CD14-positive monocyte (primary cell): ENCODE data around the gene PTTG1IP. TPM values are rescaled to one million over a fixed set of nuclear protein-coding genes. Genes with fewer than 3 reads are reported as not detected.

Source experiments
- DNase-seq, 3 donors: peaks; one replicate each; pipeline ENCODE4 v3.0.0-alpha.2; 2011 to 2022
- H2AFZ ChIP-seq: 2 replicates; pipeline ENCODE4 v1.6.0; 2012; ENCODE audit warnings: mild to moderate bottlenecking, low read depth, low read length, inconsistent platforms; ENCODE audit not compliant: insufficient read depth, poor library complexity, severe bottlenecking
- H3K27ac ChIP-seq, 2 donors: 1 replicate in 1 of 2; 2 replicates in 1 of 2; pipeline ENCODE4 v1.5.1; 2012 to 2013; ENCODE audit warnings: low read length in 2 of 2, control low read depth in 1 of 2, inconsistent platforms in 1 of 2, low read depth in 1 of 2, mild to moderate bottlenecking in 1 of 2
- H3K27me3 ChIP-seq, 2 donors: one replicate each; pipeline versions ENCODE4 v1.6.0 to v1.6.1; 2011 to 2013; ENCODE audit warnings: low read length in 2 of 2; ENCODE audit not compliant: control insufficient read depth in 2 of 2, insufficient read depth in 2 of 2
- H3K36me3 ChIP-seq, 2 donors: replicated peaks in 1 of 2; 1 replicate in 1 of 2; 2 replicates in 1 of 2; pipeline versions ENCODE4 v1.5.1 to v1.6.1; 2012 to 2013; ENCODE audit warnings: low read length in 2 of 2, control low read depth in 1 of 2, inconsistent platforms in 1 of 2, mild to moderate bottlenecking in 1 of 2; ENCODE audit not compliant: insufficient read depth in 2 of 2, control insufficient read depth in 1 of 2
- H3K4me1 ChIP-seq, 2 donors: 1 replicate in 1 of 2; 2 replicates in 1 of 2; pipeline versions ENCODE4 v1.5.1 to v1.6.1; 2012 to 2013; ENCODE audit warnings: low read length in 2 of 2, control low read depth in 1 of 2, inconsistent platforms in 1 of 2, mild to moderate bottlenecking in 1 of 2, moderate library complexity in 1 of 2; ENCODE audit not compliant: insufficient read depth in 2 of 2, control insufficient read depth in 1 of 2
- H3K4me2 ChIP-seq: replicated peaks from 2 replicates; pipeline ENCODE3; 2012; ENCODE audit warnings: low read length, moderate library complexity, mild to moderate bottlenecking; ENCODE audit not compliant: poor library complexity, severe bottlenecking; ENCODE audit errors: extremely low read depth
- H3K4me3 ChIP-seq, 3 experiments: fragments of 200-600 bp in 1 of 3; sonication (generic) in 1 of 3; replicated peaks in 1 of 3; 1 replicate in 2 of 3; 2 replicates in 1 of 3; pipeline ENCODE4 v1.5.1; 2011 to 2013; ENCODE audit warnings: low read length in 3 of 3, mild to moderate bottlenecking in 3 of 3, control low read depth in 2 of 3, low read depth in 2 of 3, inconsistent platforms in 1 of 3, moderate library complexity in 1 of 3
- H3K79me2 ChIP-seq: 2 replicates; pipeline ENCODE4 v1.6.0; 2012; ENCODE audit warnings: mild to moderate bottlenecking, control low read depth, inconsistent platforms, low read length, moderate library complexity; ENCODE audit not compliant: insufficient read depth
- H3K9ac ChIP-seq: 2 replicates; pipeline ENCODE4 v1.6.0; 2017; ENCODE audit warnings: low read length, mild to moderate bottlenecking; ENCODE audit not compliant: insufficient read depth, poor library complexity, severe bottlenecking
- H3K9me3 ChIP-seq, 2 donors: replicated peaks in 1 of 2; 1 replicate in 1 of 2; 2 replicates in 1 of 2; pipeline versions ENCODE4 v1.5.1 to v1.6.1; 2012 to 2013; ENCODE audit warnings: low read length in 2 of 2, control low read depth in 1 of 2; ENCODE audit not compliant: control insufficient read depth in 1 of 2, insufficient read depth in 1 of 2
- H4K20me1 ChIP-seq: 2 replicates; pipeline ENCODE4 v1.6.0; 2012; ENCODE audit warnings: mild to moderate bottlenecking, low read length, control low read depth, moderate library complexity; ENCODE audit not compliant: insufficient read depth
- H3K27ac Mint-ChIP-seq, 7 donors: one replicate each; pipeline ENCODE4 v1.8.0; 2020; ENCODE audit warnings: mild to moderate bottlenecking in 7 of 7, mixed read lengths in 7 of 7, moderate library complexity in 6 of 7, inconsistent platforms in 2 of 7
- H3K27me3 Mint-ChIP-seq, 3 donors: one replicate each; pipeline ENCODE4 v1.8.0; 2021 to 2022; ENCODE audit warnings: low read depth in 3 of 3, mild to moderate bottlenecking in 3 of 3, mixed read lengths in 3 of 3, moderate library complexity in 3 of 3, inconsistent platforms in 1 of 3
- H3K36me3 Mint-ChIP-seq, 2 donors: one replicate each; pipeline ENCODE4 v1.8.0; 2020; ENCODE audit warnings: mixed read lengths in 2 of 2, inconsistent platforms in 1 of 2, mild to moderate bottlenecking in 1 of 2
- H3K4me1 Mint-ChIP-seq: one replicate; pipeline ENCODE4 v1.8.0; 2020; ENCODE audit warnings: mild to moderate bottlenecking, mixed read lengths
- H3K4me3 Mint-ChIP-seq, 2 donors: one replicate each; pipeline ENCODE4 v1.8.0; 2020; ENCODE audit warnings: mild to moderate bottlenecking in 2 of 2, mixed read lengths in 2 of 2, moderate library complexity in 1 of 2
- H3K9me3 Mint-ChIP-seq, 7 donors: one replicate each; pipeline ENCODE4 v1.8.0; 2020 to 2022; ENCODE audit warnings: mixed read lengths in 7 of 7, mild to moderate bottlenecking in 6 of 7, moderate library complexity in 6 of 7, inconsistent platforms in 2 of 7
- WGBS: methylation state at CpG from one replicate; pipeline ENCODE4 v1.1.5; 2013; ENCODE audit warnings: missing lambda C conversion rate; ENCODE audit not compliant: insufficient coverage; 5-methylcytosine and 5-hydroxymethylcytosine counted together
- intact Hi-C, 2 donors: fragments of 100-400 bp; cut with micrococcal nuclease; formaldehyde crosslinking; loops; one replicate each; pipeline versions ENCODE4 v1.15.0 to v1.15.1; 2023
- polyA plus RNA-seq, 3 donors: library from polyadenylated mRNA; depleted of rRNA in 1 of 3; unstranded in 2 of 3; stranded (reverse) in 1 of 3; fragments of 300-500 nt in 2 of 3; fragments of >200 nt in 1 of 3; fragmentation: Illumina TruSeq in 2 of 3; gene quantifications; 1 replicate in 2 of 3; 2 replicates in 1 of 3; pipeline ENCODE4 v1.2.3, GENCODE V29; 2012 to 2021
- TF ChIP-seq, protein P1 (sequence below): fragments of 200-600 bp; IDR thresholded peaks from one replicate; pipeline ENCODE4 v1.8.0; 2022; ENCODE audit warnings: antibody characterized with exemption, mild to moderate bottlenecking

Gene PTTG1IP
- polyA plus RNA-seq, 3 donors = 118 to 238 (median 206) TPM

DNA sequence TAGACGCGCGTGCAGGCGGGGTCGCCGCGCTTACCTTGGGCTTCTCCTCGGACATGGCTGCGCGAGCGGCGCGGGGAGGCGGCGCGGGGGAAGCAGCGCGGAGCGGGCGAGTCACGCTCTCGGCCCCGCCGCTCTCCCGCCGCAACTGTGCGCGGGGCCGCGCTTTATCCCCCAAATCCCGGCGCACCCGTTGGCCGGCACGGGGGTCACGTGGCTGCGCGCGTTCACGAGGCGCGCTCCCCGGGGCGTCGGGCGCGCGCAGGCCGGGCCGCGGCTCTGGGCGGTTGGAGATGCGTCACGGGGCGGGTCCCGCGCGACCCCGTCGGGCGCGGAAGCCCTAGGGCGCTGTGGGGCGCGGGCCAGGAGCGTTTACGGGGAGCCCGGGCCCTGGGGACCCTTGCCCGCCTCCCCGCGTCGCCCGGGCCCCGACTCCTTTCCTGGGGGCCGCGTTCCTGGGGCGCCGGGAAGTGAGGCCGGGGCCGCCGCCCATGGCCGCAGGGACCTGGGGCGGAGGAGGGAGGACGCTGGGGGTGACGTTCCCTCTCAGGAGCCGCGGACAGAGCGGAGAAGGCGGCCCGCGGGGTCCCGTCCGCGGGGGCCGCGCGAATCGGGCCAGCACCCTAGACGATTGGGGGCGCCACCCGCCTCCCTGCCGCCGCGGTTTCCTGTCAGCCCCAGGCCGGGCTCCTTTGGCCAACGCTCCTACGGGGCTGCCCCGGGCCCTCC is 55.4 kb downstream of the PTTG1IP start, which contains the start of gene SUMO3:
Gene SUMO3, minus strand, starts transcription at position 149 of the 726 bp plus-strand sequence. Its CDS starts 94 bp downstream, at position 55.
- peaks cover 20 to 36% of the 10 kb centered on the region in 2 donors for H3K9me3 ChIP-seq
- TF ChIP-seq, protein P1, sequence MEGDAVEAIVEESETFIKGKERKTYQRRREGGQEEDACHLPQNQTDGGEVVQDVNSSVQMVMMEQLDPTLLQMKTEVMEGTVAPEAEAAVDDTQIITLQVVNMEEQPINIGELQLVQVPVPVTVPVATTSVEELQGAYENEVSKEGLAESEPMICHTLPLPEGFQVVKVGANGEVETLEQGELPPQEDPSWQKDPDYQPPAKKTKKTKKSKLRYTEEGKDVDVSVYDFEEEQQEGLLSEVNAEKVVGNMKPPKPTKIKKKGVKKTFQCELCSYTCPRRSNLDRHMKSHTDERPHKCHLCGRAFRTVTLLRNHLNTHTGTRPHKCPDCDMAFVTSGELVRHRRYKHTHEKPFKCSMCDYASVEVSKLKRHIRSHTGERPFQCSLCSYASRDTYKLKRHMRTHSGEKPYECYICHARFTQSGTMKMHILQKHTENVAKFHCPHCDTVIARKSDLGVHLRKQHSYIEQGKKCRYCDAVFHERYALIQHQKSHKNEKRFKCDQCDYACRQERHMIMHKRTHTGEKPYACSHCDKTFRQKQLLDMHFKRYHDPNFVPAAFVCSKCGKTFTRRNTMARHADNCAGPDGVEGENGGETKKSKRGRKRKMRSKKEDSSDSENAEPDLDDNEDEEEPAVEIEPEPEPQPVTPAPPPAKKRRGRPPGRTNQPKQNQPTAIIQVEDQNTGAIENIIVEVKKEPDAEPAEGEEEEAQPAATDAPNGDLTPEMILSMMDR = no peak
- peaks cover 10 to 13% of the 10 kb centered on the region in 2 donors for H3K36me3 ChIP-seq
- peaks cover 11 to 25% of the 10 kb centered on the region in 2 donors for H3K4me1 ChIP-seq
- peaks cover 6 to 25% of the 10 kb centered on the region in 2 donors for H3K36me3 Mint-ChIP-seq
- WGBS = under 1% methylated on average over 107 of the region's 108 CpGs
- peak within 1 kb of the TSS; percentile 51 to 79 (median 70) for H3K4me3 ChIP-seq
- H3K27me3 Mint-ChIP-seq = peaks cover 3 to 7% (median 3%) of the 10 kb centered on the region in 3 donors
- H3K4me3 Mint-ChIP-seq = peak within 1 kb of the TSS; percentile 67 to 68
- H4K20me1 ChIP-seq = peaks cover 45% of the 10 kb centered on the region
- peak within 1 kb of the TSS in 1 of 2 donors; percentile 91 for H3K27ac ChIP-seq
- peak; percentile 80 to 91 (median 87) for DNase-seq
- intact Hi-C loops = loop anchor here (2.0 to 10.0 kb wide), 9 partner anchors 17 to 819 kb away; partner anchors contain the start of genes CFAP410 (in 2 of the 2), PTTG1IP (in 2 of the 2), LRRC3 (in 1 of the 2) and UBE2G2 (in 1 of the 2)
- H2AFZ ChIP-seq = peak within 1 kb of the TSS; percentile 83
- no peaks in the 10 kb centered on the region for H3K27me3 ChIP-seq
- H3K4me2 ChIP-seq = peak within 1 kb of the TSS; percentile 89
- peaks cover 20% of the 10 kb centered on the region for H3K4me1 Mint-ChIP-seq
- H3K9ac ChIP-seq = peak within 1 kb of the TSS; percentile 95
- peaks cover 16 to 43% (median 38%) of the 10 kb centered on the region in 7 donors for H3K9me3 Mint-ChIP-seq
- peak within 1 kb of the TSS in 4 of 7 donors; percentile 16 to 78 (median 50) for H3K27ac Mint-ChIP-seq
- H3K79me2 ChIP-seq = peaks cover 45% of the 10 kb centered on the region

DNA sequence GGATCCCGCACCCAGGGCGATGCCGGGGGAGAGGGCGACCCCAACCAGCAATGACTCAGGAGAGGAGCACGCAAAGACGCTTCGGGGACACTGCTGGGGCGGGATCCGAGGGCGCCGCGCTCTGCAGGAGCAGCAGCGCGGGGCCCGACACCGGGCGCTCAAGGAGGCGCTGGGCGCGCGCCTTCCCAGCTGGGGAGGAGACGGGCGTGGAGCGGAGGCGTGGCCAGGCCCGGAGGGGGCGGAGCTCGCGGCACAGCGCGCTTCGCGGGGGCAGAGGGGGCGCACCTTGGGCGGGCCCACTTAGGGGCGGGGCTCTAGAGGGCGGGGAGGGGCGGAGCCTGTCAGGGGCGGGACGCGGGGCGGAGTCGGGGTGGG is 56.0 kb downstream of the PTTG1IP start:
- Histone ChIP-seq H3K4me1 (peaks cover 11 to 25% of the 10 kb centered on the region in 2 donors), H3K79me2 (peaks cover 51% of the 10 kb centered on the region), H3K36me3 (peaks cover 15 to 19% of the 10 kb centered on the region in 2 donors), H3K9me3 (peaks cover 14 to 32% of the 10 kb centered on the region in 2 donors), H3K27ac (peak overlapping the region in 1 of 2 donors; percentile 91), H3K4me2 (peak overlapping the region; percentile 89), H3K27me3 (no peaks in the 10 kb centered on the region), H3K9ac (peak overlapping the region; percentile 95), H2AFZ (no peak overlapping the region), H3K4me3 (peak overlapping the region; percentile 48 to 79 (median 51)), H4K20me1 (peaks cover 51% of the 10 kb centered on the region)
- peak overlapping the region in 1 of 7 donors; percentile 16 for H3K27ac Mint-ChIP-seq
- peaks cover 13 to 37% (median 33%) of the 10 kb centered on the region in 7 donors for H3K9me3 Mint-ChIP-seq
- TF ChIP-seq, protein P1 = no peak
- H3K4me3 Mint-ChIP-seq = peak overlapping the region; percentile 67 to 68
- intact Hi-C loops = loop anchor here (2.0 to 10.0 kb wide), 8 partner anchors 17 to 820 kb away; partner anchors contain the start of genes CFAP410 (in 2 of the 2), LRRC3 (in 1 of the 2), PTTG1IP (in 1 of the 2) and UBE2G2 (in 1 of the 2)
- DNase-seq = peak; percentile 79 to 90 (median 90)
- WGBS = 1% methylated on average over 26 of the region's 43 CpGs
- H3K4me1 Mint-ChIP-seq = peaks cover 20% of the 10 kb centered on the region
- H3K27me3 Mint-ChIP-seq = peaks cover 2 to 7% (median 5%) of the 10 kb centered on the region in 3 donors
- H3K36me3 Mint-ChIP-seq = peaks cover 11 to 29% of the 10 kb centered on the region in 2 donors
